ENCODE measurements around the gene HSPBAP1.

HSPBAP1 gene

GRCh38 chr3:122705379-122705778 lies 88.3 kb downstream of the HSPBAP1 start:
- DNase-seq: no peak
- no peak overlapping the region for H2BK120ac ChIP-seq (ENCODE audit: low read depth, low read length)
- no peak overlapping the region for H3K18ac ChIP-seq (ENCODE audit: low read length)
- no peak overlapping the region for H4K5ac ChIP-seq (ENCODE audit: low read length)
- H2BK15ac ChIP-seq (replicated peaks; ENCODE audit: low read depth): no peak overlapping the region
- no CpG with 5 or more reads among the region's 1 CpG for WGBS (ENCODE audit: extremely low coverage, insufficient coverage, low lambda C conversion rate)
- H3K36me3 ChIP-seq (ENCODE audit: control insufficient read depth, insufficient read depth, low read length): no peaks in the 10 kb centered on the region
- no peak overlapping the region for H4K8ac ChIP-seq (ENCODE audit: low read depth, low read length)
- no peaks in the 10 kb centered on the region for H3K79me2 ChIP-seq (ENCODE audit: control insufficient read depth, insufficient read depth, low read length)
- no peaks in the 10 kb centered on the region for H3K79me1 ChIP-seq (ENCODE audit: low read length)
- H2AK5ac ChIP-seq (ENCODE audit: low read length): no peak overlapping the region
- no peak overlapping the region for H3K9ac ChIP-seq (ENCODE audit: low read length)
- no peak overlapping the region for H2BK5ac ChIP-seq (ENCODE audit: low read length)
- H3K4me3 ChIP-seq (ENCODE audit: low read length): no peak overlapping the region
- H3K4ac ChIP-seq (ENCODE audit: low read depth, low read length): no peak overlapping the region
- no peak overlapping the region for H3K27ac ChIP-seq (ENCODE audit: low read depth, low read length)
- H3K4me1 ChIP-seq (ENCODE audit: control insufficient read depth, low read depth, low read length): no peaks in the 10 kb centered on the region
- H3K23ac ChIP-seq (ENCODE audit: low read length): no peak overlapping the region
- no peak overlapping the region for H3K4me2 ChIP-seq (ENCODE audit: low read length)
- H3K56ac ChIP-seq (ENCODE audit: low read length): no peak overlapping the region
- H3K27me3 ChIP-seq (ENCODE audit: insufficient read depth, low read length, poor library complexity): no peaks in the 10 kb centered on the region

- H2BK5ac ChIP-seq (ENCODE audit: low read length): no peak overlapping the region
- H3K79me1 ChIP-seq (ENCODE audit: low read length): no peaks in the 10 kb centered on the region
- no peak overlapping the region for H4K5ac ChIP-seq (ENCODE audit: low read length)
- WGBS (ENCODE audit: extremely low coverage, insufficient coverage, low lambda C conversion rate): no CpG with 5 or more reads among the region's 2 CpGs
- H3K27me3 ChIP-seq (ENCODE audit: insufficient read depth, low read length, poor library complexity): no peaks in the 10 kb centered on the region
- no peak overlapping the region for H2AK5ac ChIP-seq (ENCODE audit: low read length)
- no peak overlapping the region for H3K4ac ChIP-seq (ENCODE audit: low read depth, low read length)
- no peak overlapping the region for H2BK120ac ChIP-seq (ENCODE audit: low read depth, low read length)
- H3K4me3 ChIP-seq (ENCODE audit: low read length): no peak overlapping the region
- H3K4me1 ChIP-seq (ENCODE audit: control insufficient read depth, low read depth, low read length): no peaks in the 10 kb centered on the region
- no peaks in the 10 kb centered on the region for H3K36me3 ChIP-seq (ENCODE audit: control insufficient read depth, insufficient read depth, low read length)
- H3K23ac ChIP-seq (ENCODE audit: low read length): no peak overlapping the region
- no peak overlapping the region for H3K27ac ChIP-seq (ENCODE audit: low read depth, low read length)
- no peak overlapping the region for H4K8ac ChIP-seq (ENCODE audit: low read depth, low read length)
- H3K56ac ChIP-seq (ENCODE audit: low read length): no peak overlapping the region
- H3K18ac ChIP-seq (ENCODE audit: low read length): no peak overlapping the region
- no peaks in the 10 kb centered on the region for H3K79me2 ChIP-seq (ENCODE audit: control insufficient read depth, insufficient read depth, low read length)
- no peak for DNase-seq
- H3K9ac ChIP-seq (ENCODE audit: low read length): no peak overlapping the region
- no peak overlapping the region for H3K4me2 ChIP-seq (ENCODE audit: low read length)
- no peak overlapping the region for H2BK15ac ChIP-seq (replicated peaks; ENCODE audit: low read depth)
These were observed 93.4 kb downstream of the HSPBAP1 start for GRCh38 chr3:122700193-122700592.

GRCh38 chr3:122697952-122698620 lies 95.5 kb downstream of the HSPBAP1 start:
- Histone ChIP-seq H3K9ac (ENCODE audit: low read length) (no peak overlapping the region), H2BK120ac (ENCODE audit: low read depth, low read length) (no peak overlapping the region), H3K79me2 (ENCODE audit: control insufficient read depth, insufficient read depth, low read length) (no peaks in the 10 kb centered on the region), H3K4me3 (ENCODE audit: low read length) (no peak overlapping the region), H3K36me3 (ENCODE audit: control insufficient read depth, insufficient read depth, low read length) (no peaks in the 10 kb centered on the region), H2BK5ac (ENCODE audit: low read length) (no peak overlapping the region), H4K5ac (ENCODE audit: low read length) (no peak overlapping the region), H3K27me3 (ENCODE audit: insufficient read depth, low read length, poor library complexity) (no peaks in the 10 kb centered on the region), H3K4me2 (ENCODE audit: low read length) (no peak overlapping the region), H3K23ac (ENCODE audit: low read length) (no peak overlapping the region), H4K8ac (ENCODE audit: low read depth, low read length) (no peak overlapping the region), H3K56ac (ENCODE audit: low read length) (no peak overlapping the region), H3K18ac (ENCODE audit: low read length) (no peak overlapping the region), H3K27ac (ENCODE audit: low read depth, low read length) (no peak overlapping the region), H3K4ac (ENCODE audit: low read depth, low read length) (no peak overlapping the region), H2BK15ac (replicated peaks; ENCODE audit: low read depth) (no peak overlapping the region), H3K4me1 (ENCODE audit: control insufficient read depth, low read depth, low read length) (no peaks in the 10 kb centered on the region), H2AK5ac (ENCODE audit: low read length) (no peak overlapping the region), H3K79me1 (ENCODE audit: low read length) (no peaks in the 10 kb centered on the region)
- no CpG with 5 or more reads among the region's 2 CpGs for WGBS (ENCODE audit: extremely low coverage, insufficient coverage, low lambda C conversion rate)
- DNase-seq: no peak

GRCh38 chr3:122695927-122696561 lies 97.6 kb downstream of the HSPBAP1 start:
- Histone ChIP-seq H3K18ac (ENCODE audit: low read length) (no peak overlapping the region), H3K9ac (ENCODE audit: low read length) (no peak overlapping the region), H2BK15ac (replicated peaks; ENCODE audit: low read depth) (no peak overlapping the region), H3K79me2 (ENCODE audit: control insufficient read depth, insufficient read depth, low read length) (no peaks in the 10 kb centered on the region), H3K27ac (ENCODE audit: low read depth, low read length) (no peak overlapping the region), H3K4ac (ENCODE audit: low read depth, low read length) (no peak overlapping the region), H3K4me2 (ENCODE audit: low read length) (no peak overlapping the region), H2AK5ac (ENCODE audit: low read length) (no peak overlapping the region), H3K4me3 (ENCODE audit: low read length) (no peak overlapping the region), H3K36me3 (ENCODE audit: control insufficient read depth, insufficient read depth, low read length) (no peaks in the 10 kb centered on the region), H3K4me1 (ENCODE audit: control insufficient read depth, low read depth, low read length) (no peaks in the 10 kb centered on the region), H3K27me3 (ENCODE audit: insufficient read depth, low read length, poor library complexity) (no peaks in the 10 kb centered on the region), H3K79me1 (ENCODE audit: low read length) (no peaks in the 10 kb centered on the region), H3K56ac (ENCODE audit: low read length) (no peak overlapping the region), H3K23ac (ENCODE audit: low read length) (no peak overlapping the region), H2BK5ac (ENCODE audit: low read length) (no peak overlapping the region), H4K5ac (ENCODE audit: low read length) (no peak overlapping the region), H2BK120ac (ENCODE audit: low read depth, low read length) (no peak overlapping the region), H4K8ac (ENCODE audit: low read depth, low read length) (no peak overlapping the region)
- DNase-seq: no peak

GRCh38 chr3:122694966-122695365 lies 98.7 kb downstream of the HSPBAP1 start:
- DNase-seq: no peak
- H3K56ac ChIP-seq (ENCODE audit: low read length): no peak overlapping the region
- no peak overlapping the region for H4K8ac ChIP-seq (ENCODE audit: low read depth, low read length)
- no peak overlapping the region for H3K27ac ChIP-seq (ENCODE audit: low read depth, low read length)
- no peaks in the 10 kb centered on the region for H3K36me3 ChIP-seq (ENCODE audit: control insufficient read depth, insufficient read depth, low read length)
- no peak overlapping the region for H3K4ac ChIP-seq (ENCODE audit: low read depth, low read length)
- no peak overlapping the region for H4K5ac ChIP-seq (ENCODE audit: low read length)
- H3K18ac ChIP-seq (ENCODE audit: low read length): no peak overlapping the region
- H2BK5ac ChIP-seq (ENCODE audit: low read length): no peak overlapping the region
- H2AK5ac ChIP-seq (ENCODE audit: low read length): no peak overlapping the region
- H2BK15ac ChIP-seq (replicated peaks; ENCODE audit: low read depth): no peak overlapping the region
- H3K9ac ChIP-seq (ENCODE audit: low read length): no peak overlapping the region
- H3K79me2 ChIP-seq (ENCODE audit: control insufficient read depth, insufficient read depth, low read length): no peaks in the 10 kb centered on the region
- H3K4me2 ChIP-seq (ENCODE audit: low read length): no peak overlapping the region
- H2BK120ac ChIP-seq (ENCODE audit: low read depth, low read length): no peak overlapping the region
- WGBS (ENCODE audit: extremely low coverage, insufficient coverage, low lambda C conversion rate): no CpG with 5 or more reads among the region's 7 CpGs
- no peaks in the 10 kb centered on the region for H3K79me1 ChIP-seq (ENCODE audit: low read length)
- no peaks in the 10 kb centered on the region for H3K4me1 ChIP-seq (ENCODE audit: control insufficient read depth, low read depth, low read length)
- H3K27me3 ChIP-seq (ENCODE audit: insufficient read depth, low read length, poor library complexity): no peaks in the 10 kb centered on the region
- no peak overlapping the region for H3K23ac ChIP-seq (ENCODE audit: low read length)
- no peak overlapping the region for H3K4me3 ChIP-seq (ENCODE audit: low read length)

- no peak overlapping the region for H3K9ac ChIP-seq (ENCODE audit: low read length)
- WGBS (ENCODE audit: extremely low coverage, insufficient coverage, low lambda C conversion rate): no CpG with 5 or more reads among the region's 3 CpGs
These were observed 101.0 kb downstream of the HSPBAP1 start for GRCh38 chr3:122692674-122693073.

More at GRCh38 chr3:122692674-122693073, 101.0 kb downstream of the HSPBAP1 start:
- no peak overlapping the region for H3K4me3 ChIP-seq (ENCODE audit: low read length)
- no peaks in the 10 kb centered on the region for H3K79me1 ChIP-seq (ENCODE audit: low read length)
- H3K36me3 ChIP-seq (ENCODE audit: control insufficient read depth, insufficient read depth, low read length): no peaks in the 10 kb centered on the region
- no peak overlapping the region for H2BK120ac ChIP-seq (ENCODE audit: low read depth, low read length)
- H3K23ac ChIP-seq (ENCODE audit: low read length): no peak overlapping the region
- H3K18ac ChIP-seq (ENCODE audit: low read length): no peak overlapping the region
- no peaks in the 10 kb centered on the region for H3K4me1 ChIP-seq (ENCODE audit: control insufficient read depth, low read depth, low read length)
- H3K27ac ChIP-seq (ENCODE audit: low read depth, low read length): no peak overlapping the region
- no peaks in the 10 kb centered on the region for H3K27me3 ChIP-seq (ENCODE audit: insufficient read depth, low read length, poor library complexity)
- no peak overlapping the region for H2BK15ac ChIP-seq (replicated peaks; ENCODE audit: low read depth)
- H3K56ac ChIP-seq (ENCODE audit: low read length): no peak overlapping the region
- H2BK5ac ChIP-seq (ENCODE audit: low read length): no peak overlapping the region
- H4K8ac ChIP-seq (ENCODE audit: low read depth, low read length): no peak overlapping the region
- no peak overlapping the region for H3K4me2 ChIP-seq (ENCODE audit: low read length)
- no peak for DNase-seq
- no peak overlapping the region for H3K4ac ChIP-seq (ENCODE audit: low read depth, low read length)
- no peaks in the 10 kb centered on the region for H3K79me2 ChIP-seq (ENCODE audit: control insufficient read depth, insufficient read depth, low read length)
- H4K5ac ChIP-seq (ENCODE audit: low read length): no peak overlapping the region
- no peak overlapping the region for H2AK5ac ChIP-seq (ENCODE audit: low read length)
